ENCODE results near the gene MEIS2.

The MEIS2 gene

GRCh38 chr15:37112971-37113670, 12.8 kb upstream of the MEIS2 start:
- no peak for DNase-seq (ENCODE audit: low read depth in 2 of 2)

DNA sequence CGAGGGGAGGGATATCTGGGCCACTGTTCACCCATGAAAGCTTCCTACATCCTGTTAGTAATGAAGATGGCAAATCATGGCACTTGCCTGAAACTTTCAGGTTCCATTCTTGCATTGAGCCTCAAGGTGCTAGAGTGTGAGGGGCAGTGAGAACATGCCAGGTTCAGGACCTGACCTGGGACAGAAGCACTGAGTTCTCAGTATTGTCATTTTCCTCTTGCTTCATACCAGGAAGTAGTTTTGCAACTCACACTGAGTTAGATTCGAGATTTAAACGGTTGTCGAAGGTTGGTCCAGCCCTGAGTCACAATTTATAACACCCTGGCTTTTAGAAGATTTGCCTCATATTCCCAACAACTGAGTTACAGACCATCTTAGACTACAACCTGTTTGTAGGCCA, 11.8 kb upstream of the MEIS2 start:
- DNase-seq (ENCODE audit: low read depth in 2 of 2): no peak

DNA sequence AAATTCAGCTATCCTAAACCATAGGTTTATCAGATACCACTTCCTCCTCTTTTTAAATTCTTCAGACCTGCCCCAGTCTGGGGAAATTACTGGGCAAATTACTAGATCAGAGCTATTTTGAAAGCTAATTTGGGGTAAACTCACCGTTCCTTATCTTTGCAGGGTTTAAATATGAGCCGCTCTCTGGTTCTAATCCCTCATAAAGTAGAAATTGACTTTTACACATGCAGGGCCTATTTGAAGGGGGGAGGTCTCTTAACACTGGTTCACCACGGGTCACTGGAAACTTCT, 11.0 kb upstream of the MEIS2 start:
- no peak for DNase-seq (ENCODE audit: low read depth in 2 of 2)

DNA sequence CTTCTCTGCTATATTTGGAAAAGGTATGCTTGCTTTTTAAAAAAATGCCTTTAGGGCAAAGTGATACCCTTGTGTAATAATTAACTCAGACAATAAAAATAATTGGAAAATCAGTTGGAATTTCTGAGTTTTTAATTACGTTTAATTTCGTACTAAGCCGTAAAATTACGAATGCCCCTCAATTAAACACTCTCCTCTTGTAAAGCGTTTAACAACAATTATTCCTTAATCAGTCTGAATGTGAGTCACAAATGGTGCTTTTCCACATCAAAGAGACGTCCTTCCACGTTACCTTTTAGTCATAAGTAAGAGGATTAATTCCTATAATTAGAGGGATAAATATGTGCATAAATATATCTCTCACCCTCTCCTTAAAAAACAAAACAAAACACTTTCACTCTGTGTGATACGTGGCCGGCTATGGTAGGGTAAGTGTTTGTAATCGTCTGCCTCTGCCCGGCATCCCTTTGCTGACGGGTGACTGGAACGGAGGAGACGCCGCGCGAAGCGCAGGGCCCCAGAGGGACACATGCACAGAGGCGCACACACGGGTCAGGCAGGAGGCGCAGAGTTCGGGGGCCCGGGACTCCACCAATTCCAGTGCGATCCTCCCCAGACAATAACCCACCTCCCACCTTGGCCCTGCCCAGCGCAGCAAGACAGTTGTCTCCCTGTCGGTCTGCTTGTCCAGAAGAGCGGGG, 9.7 kb upstream of the MEIS2 start:
- no peak for DNase-seq (ENCODE audit: low read depth in 2 of 2)

DNA sequence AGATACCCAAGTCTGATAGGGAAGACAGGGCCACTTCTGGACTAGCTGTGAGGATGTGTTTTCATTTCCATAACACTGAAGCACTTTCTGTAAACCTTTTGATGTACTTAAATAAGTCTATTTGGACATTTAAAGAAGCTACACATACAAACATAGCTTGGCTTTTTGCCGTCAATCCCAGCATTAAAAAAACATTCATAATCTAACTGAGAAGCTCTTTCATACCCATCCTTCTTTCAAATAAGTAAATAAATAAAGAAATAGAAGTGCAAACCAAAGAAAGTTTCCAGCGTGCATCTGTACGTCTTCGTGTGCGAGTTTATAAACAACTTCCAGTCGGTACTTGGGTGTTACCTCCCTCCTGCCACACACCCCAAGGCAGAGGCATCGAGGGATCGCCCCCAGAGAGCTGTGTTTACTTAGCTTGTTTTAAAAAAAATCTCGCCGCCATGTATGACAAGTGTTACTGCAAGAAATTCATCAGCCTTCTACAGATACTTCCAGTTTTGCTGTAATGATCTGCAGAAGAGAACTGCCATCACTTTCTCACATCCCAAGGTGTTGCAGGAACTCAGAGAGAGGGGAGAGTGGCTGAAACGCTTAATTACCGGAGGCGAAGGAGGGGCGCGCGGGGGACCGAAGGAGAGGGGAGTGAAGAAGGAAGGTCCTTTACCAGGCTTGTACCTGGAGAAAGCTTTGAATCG, 9.0 kb upstream of the MEIS2 start:
- DNase-seq (ENCODE audit: low read depth in 2 of 2): no peak

GRCh38 chr15:37108381-37109167, 8.2 kb upstream of the MEIS2 start:
- DNase-seq (ENCODE audit: low read depth in 2 of 2): no peak

DNA sequence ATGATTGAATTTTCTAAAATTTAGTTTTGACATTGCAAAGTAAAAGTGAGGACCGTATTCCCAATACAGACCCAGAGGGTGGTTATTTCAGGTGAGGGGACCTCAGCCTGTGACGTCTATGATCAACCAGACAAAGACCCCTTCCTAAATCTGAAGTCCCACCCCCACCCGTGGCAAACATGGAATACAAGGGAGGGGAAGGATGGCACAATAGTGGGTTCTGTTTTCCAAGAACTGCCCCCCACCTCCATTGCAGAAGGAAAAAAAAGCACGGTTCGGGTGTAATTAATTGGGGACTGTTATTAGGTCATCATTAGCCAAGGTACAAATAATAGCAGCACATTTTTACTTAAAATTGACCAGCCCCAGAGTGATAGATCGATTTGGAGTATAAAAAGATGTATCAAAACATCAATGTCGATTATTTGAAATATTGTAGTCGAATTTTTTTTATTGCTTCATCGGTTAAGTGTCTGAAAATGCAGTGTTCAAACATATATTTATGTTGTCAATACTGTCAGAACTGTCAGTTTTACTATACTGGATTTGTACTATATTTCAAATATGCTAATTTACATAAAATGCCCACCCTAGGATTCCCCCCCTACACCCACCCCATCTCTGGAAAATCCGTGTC, 7.5 kb upstream of the MEIS2 start:
- no peak for DNase-seq (ENCODE audit: low read depth in 2 of 2)

GRCh38 chr15:37107071-37107743, 6.9 kb upstream of the MEIS2 start:
- no peak for DNase-seq (ENCODE audit: low read depth in 2 of 2)

GRCh38 chr15:37106490-37107001, 6.2 kb upstream of the MEIS2 start:
- no peak for DNase-seq (ENCODE audit: low read depth in 2 of 2)

DNA sequence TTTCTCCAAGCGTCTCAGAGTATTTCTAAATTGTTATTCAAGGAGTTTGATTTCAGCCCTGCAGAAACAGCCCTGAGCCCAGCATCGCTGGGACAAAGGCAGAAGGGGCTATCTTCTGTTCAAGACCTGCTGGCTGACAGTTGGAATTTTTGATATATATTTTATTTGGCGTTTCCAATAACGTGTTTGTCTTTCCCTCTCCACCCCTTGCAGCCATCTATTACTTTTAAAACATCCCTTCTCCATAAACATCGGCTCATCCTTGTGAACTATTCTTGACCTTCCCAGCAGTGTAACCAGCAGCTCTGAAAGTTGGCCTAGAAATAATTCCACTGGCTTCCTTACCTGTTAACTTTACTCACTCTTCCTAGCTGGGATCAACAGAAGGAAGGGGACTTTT, 5.5 kb upstream of the MEIS2 start:
- DNase-seq (ENCODE audit: low read depth in 2 of 2): no peak

- no peak for DNase-seq (ENCODE audit: low read depth in 2 of 2)
Measured at GRCh38 chr15:37105029-37105428, 4.7 kb upstream of the MEIS2 start.

DNA sequence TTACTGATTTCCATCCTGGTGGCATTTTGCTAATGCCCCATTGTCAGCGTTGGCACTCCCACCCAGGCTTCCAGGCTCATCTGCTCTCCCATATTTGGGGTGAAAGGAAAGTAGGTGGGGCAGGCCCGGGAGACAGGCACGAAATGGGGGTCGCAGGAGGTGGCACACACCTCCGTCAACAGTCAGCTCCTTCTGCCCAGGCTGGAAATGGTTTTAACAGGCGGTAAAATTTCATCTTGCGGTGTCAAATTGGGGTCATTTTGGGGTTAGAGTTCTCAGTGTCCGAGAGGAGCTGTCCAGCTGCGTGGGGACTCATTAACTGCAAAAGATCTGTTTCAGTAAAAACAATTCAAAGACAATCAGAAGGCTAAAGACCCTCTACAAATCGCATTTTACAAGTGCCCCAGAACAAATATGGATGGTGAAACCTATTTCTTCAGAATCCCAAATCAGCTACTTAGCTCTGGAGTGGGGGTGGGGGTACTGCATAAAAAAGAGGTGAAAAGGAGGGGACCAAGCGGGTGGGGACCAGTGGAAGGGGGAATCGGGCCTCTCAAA, 4.2 kb upstream of the MEIS2 start:
- DNase-seq (ENCODE audit: low read depth in 2 of 2): no peak

- DNase-seq (ENCODE audit: low read depth in 2 of 2): no peak
Measured at GRCh38 chr15:37103475-37104423, 3.4 kb upstream of the MEIS2 start.

GRCh38 chr15:37103163-37103435, 2.8 kb upstream of the MEIS2 start:
- DNase-seq (ENCODE audit: low read depth in 2 of 2): no peak

DNA sequence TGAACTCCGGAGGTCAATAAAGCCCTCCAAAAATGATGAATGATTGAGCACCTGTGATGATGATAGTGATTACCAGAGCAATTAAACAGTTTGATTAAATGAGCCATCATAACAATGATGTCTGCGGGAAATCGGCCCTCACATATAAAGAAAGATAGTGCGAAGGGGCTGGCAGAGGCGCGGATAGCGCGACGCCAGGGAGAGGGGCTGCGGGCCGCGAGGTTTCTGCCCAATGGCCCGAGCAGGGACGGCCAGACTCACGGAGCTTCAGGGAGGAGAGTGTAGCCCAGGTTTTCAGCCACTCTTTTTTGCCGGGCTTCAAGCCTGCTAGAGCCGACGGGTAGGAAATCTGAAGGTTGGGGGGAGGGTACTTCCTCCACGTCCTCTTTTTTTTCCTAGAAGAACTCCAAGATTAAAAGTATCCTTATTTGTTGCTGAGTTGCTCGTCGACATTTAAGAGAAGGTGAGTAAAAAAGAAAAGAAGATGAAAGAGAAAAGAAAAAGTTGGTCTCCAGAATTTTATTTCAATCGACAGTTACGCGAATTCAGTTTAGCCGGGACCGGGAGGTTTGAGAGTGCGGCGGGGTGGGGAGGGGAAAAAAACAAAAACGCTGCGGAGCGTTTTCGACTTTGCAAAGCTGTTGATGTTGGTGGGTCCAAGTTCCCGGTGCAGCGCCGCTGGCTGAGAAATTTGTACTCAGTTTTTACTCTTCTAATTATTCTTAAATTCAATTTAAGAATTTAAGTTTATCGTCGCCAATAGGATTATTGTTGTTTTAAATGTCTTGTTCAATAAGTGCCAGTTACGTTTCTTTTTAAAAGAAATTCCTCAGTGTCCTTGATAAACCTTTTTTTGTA, 2.2 kb upstream of the MEIS2 start:
- DNase-seq (ENCODE audit: low read depth in 2 of 2): no peak

- no peak for DNase-seq (ENCODE audit: low read depth in 2 of 2)
Measured at GRCh38 chr15:37101980-37102304, 1.6 kb upstream of the MEIS2 start.

- DNase-seq (ENCODE audit: low read depth in 2 of 2): no peak
Measured at GRCh38 chr15:37100966-37101215, 542 bp upstream of the MEIS2 start.

DNA sequence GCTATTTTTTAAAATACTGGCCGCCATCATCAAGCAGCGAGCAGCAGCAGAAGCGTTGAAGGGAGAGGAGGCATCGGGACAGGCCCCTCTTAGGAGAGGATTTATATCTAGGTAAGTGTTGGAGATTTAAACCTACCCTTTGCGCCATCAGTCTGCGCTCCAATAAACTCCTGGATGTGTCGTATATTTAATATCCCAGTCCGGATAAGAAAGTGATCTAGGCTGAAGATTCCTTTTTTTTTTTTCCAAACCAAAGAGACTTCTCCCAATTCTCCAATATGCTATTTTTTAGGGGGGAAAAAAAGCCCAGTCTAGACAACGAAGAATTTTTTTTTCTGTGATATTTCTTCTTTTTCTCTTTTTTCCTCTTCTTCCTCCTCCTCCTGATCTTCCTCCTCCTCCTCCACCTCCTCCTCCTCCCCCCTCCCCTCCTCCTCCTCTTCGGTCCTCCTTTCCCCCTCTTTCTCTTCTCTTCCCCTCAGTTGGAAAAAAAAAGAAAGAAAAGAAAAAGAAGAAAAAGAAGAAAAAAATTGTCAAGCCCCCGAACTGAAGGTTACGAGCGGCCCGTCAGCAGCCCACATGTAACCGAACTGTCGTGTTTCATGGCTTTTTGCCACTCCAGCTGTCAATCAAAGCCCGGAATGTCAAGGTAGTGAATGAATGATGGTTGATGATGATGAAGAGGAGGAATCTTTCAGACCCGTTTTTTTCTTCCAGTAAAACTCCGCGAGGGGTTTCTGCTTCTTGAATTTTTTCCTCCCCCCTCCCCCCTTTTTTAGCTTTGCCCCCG, 835 bp downstream of the MEIS2 start:
- no peak for DNase-seq (ENCODE audit: low read depth in 2 of 2)

Measured in stimulated activated CD4-positive, alpha-beta T cell treated with anti-CD3 and anti-CD28 coated beads, Interleukin-1b, Interleukin-23, amount 100 ng/mL, for 4 hours (primary cell).